Measurements from ENCODE around the gene IRF3. TPM values are rescaled to one million over a fixed set of nuclear protein-coding genes. Genes with fewer than 3 reads are reported as not detected.

Gene IRF3
- total RNA-seq, 4 donors from 2014 or later = 73.0 to 164 (median 104) TPM

- Histone ChIP-seq H3K36me3 (peaks cover 0 to 31% (median 14%) of the 10 kb centered on the region in 4 donors), H3K4me3 (no peak overlapping the region), H3K27ac (no peak overlapping the region), H3K27me3 (no peaks in the 10 kb centered on the region), H3K9me3 (no peaks in the 10 kb centered on the region), H3K4me1 (no peaks in the 10 kb centered on the region)
- in situ Hi-C loops (cut with MboI; ENCODE audit: low pct_ligation_motif_present in 1 of 4, low pct_unique_long_range_greater_than_20kb in 1 of 4, low sequenced_read_pairs in 3 of 4) (no loop called here), intact Hi-C loops (cut with DNase I; ENCODE audit: low total_unique reads) (no loop called here)
- DNase-seq = no peak
- no peak for TF ChIP-seq EP300 (IDR thresholded peaks at IDR 0.05; ENCODE audit: low read depth)
- WGBS, 2 donors (ENCODE audit: low coverage in 1 of 2) = 98% methylated on average over 53 of the region's 72 CpGs; no CpG with 5 or more reads in 1 of the 2 donors
Measured at GRCh38 chr19:49651029-49651819, 14.4 kb downstream of the IRF3 start.

GRCh38 chr19:49646586-49646985 is 19.1 kb downstream of the IRF3 start:
- Histone ChIP-seq H3K27me3 (no peaks in the 10 kb centered on the region), H3K4me3 (no peak overlapping the region), H3K4me1 (peaks cover 13 to 24% (median 18%) of the 10 kb centered on the region in 4 donors), H3K9me3 (no peaks in the 10 kb centered on the region), H3K36me3 (no peaks in the 10 kb centered on the region), H3K27ac (no peak overlapping the region)
- WGBS, 2 donors (ENCODE audit: low coverage in 1 of 2) = 90 to 94% methylated on average over 7 to 17 of the region's 17 CpGs
- TF ChIP-seq EP300 (IDR thresholded peaks at IDR 0.05; ENCODE audit: low read depth) (no peak), POLR2A (IDR thresholded peaks at IDR 0.05) (no peak), CTCF (IDR thresholded peaks at IDR 0.05) (no peak), POLR2AphosphoS5 (IDR thresholded peaks at IDR 0.05) (no peak)
- intact Hi-C loops (cut with DNase I; ENCODE audit: low total_unique reads) (no loop called here), in situ Hi-C loops (cut with MboI; ENCODE audit: low pct_ligation_motif_present in 1 of 4, low pct_unique_long_range_greater_than_20kb in 1 of 4, low sequenced_read_pairs in 3 of 4) (no loop called here)
- no peak for DNase-seq

- in situ Hi-C loops (cut with MboI; ENCODE audit: low pct_ligation_motif_present in 1 of 4, low pct_unique_long_range_greater_than_20kb in 1 of 4, low sequenced_read_pairs in 3 of 4) (no loop called here), intact Hi-C loops (cut with DNase I; ENCODE audit: low total_unique reads) (no loop called here)
- Histone ChIP-seq H3K9me3 (no peaks in the 10 kb centered on the region), H3K4me3 (no peak overlapping the region), H3K27ac (no peak overlapping the region), H3K36me3 (no peaks in the 10 kb centered on the region), H3K4me1 (peaks cover 16 to 30% (median 22%) of the 10 kb centered on the region in 4 donors), H3K27me3 (no peaks in the 10 kb centered on the region)
- TF ChIP-seq EP300 (IDR thresholded peaks at IDR 0.05; ENCODE audit: low read depth) (no peak), POLR2A (IDR thresholded peaks at IDR 0.05) (no peak), POLR2AphosphoS5 (IDR thresholded peaks at IDR 0.05) (no peak), CTCF (IDR thresholded peaks at IDR 0.05) (no peak)
- WGBS, 2 donors (ENCODE audit: low coverage in 1 of 2) = 93% methylated on average over 13 of the region's 13 CpGs; no CpG with 5 or more reads in 1 of the 2 donors
- no peak for DNase-seq
Measured at GRCh38 chr19:49645995-49646394, 19.7 kb downstream of the IRF3 start.

DNA sequence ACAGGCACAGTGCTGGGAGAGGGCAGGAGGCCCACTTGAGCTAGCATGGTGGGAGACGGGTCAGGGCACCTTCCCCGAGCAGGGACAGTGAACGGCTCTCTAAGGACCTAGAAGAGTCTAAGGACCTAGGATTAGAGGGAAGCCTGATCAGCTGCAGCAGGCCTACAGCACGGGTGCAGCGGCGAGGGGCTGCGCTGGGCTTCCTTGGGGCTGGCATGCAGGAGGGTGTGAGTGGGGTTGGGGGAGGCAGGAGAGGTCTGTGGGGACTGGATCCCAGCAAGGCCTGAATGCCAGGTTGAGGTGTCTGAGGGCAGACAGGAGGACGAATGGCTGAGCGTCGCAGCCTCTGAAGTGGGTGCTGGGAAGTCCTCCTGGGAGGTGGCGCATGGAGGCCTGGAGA is 20.1 kb downstream of the IRF3 start:
- H3K4me1 ChIP-seq = peaks cover 16 to 33% (median 25%) of the 10 kb centered on the region in 4 donors
- no peaks in the 10 kb centered on the region for H3K27me3 ChIP-seq
- no peak overlapping the region for H3K4me3 ChIP-seq
- intact Hi-C loops (cut with DNase I; ENCODE audit: low total_unique reads) = no loop called here
- H3K36me3 ChIP-seq = no peaks in the 10 kb centered on the region
- DNase-seq = no peak
- no peaks in the 10 kb centered on the region for H3K9me3 ChIP-seq
- TF ChIP-seq POLR2AphosphoS5 (IDR thresholded peaks at IDR 0.05) (no peak), POLR2A (IDR thresholded peaks at IDR 0.05) (no peak), CTCF (IDR thresholded peaks at IDR 0.05) (no peak), EP300 (IDR thresholded peaks at IDR 0.05; ENCODE audit: low read depth) (no peak)
- no peak overlapping the region for H3K27ac ChIP-seq
- in situ Hi-C loops (cut with MboI; ENCODE audit: low pct_ligation_motif_present in 1 of 4, low pct_unique_long_range_greater_than_20kb in 1 of 4, low sequenced_read_pairs in 3 of 4) = no loop called here
- 92% methylated on average over 11 of the region's 11 CpGs; no CpG with 5 or more reads in 1 of the 2 donors for WGBS, 2 donors (ENCODE audit: low coverage in 1 of 2)

All from transverse colon (tissue), 4 donors.